Endothelial cell (in vitro differentiated cells): ENCODE results near the gene PAPOLB. TPM values are rescaled to one million over a fixed set of nuclear protein-coding genes. Genes with fewer than 3 reads are reported as not detected.

Source experiments
- DNase-seq: peaks from one replicate; pipeline ENCODE4 v3.0.0; 2021; ENCODE audit warnings: low spot score
- H3K27ac Mint-ChIP-seq: one replicate; pipeline ENCODE4 v1.8.0; 2021; ENCODE audit warnings: mixed read lengths, inconsistent platforms; ENCODE audit not compliant: unreplicated experiment
- H3K27me3 Mint-ChIP-seq: one replicate; pipeline ENCODE4 v1.8.0; 2021; ENCODE audit warnings: mild to moderate bottlenecking, moderate library complexity, mixed read lengths, inconsistent platforms; ENCODE audit not compliant: unreplicated experiment
- H3K36me3 Mint-ChIP-seq: one replicate; pipeline ENCODE4 v1.8.0; 2021; ENCODE audit warnings: mild to moderate bottlenecking, low read depth, mixed read lengths, inconsistent platforms; ENCODE audit not compliant: unreplicated experiment
- H3K4me1 Mint-ChIP-seq: one replicate; pipeline ENCODE4 v1.8.0; 2021; ENCODE audit warnings: mild to moderate bottlenecking, mixed read lengths, inconsistent platforms; ENCODE audit not compliant: unreplicated experiment
- H3K4me3 Mint-ChIP-seq: one replicate; pipeline ENCODE4 v1.8.0; 2021; ENCODE audit warnings: mild to moderate bottlenecking, mixed read lengths, inconsistent platforms; ENCODE audit not compliant: unreplicated experiment
- H3K9me3 Mint-ChIP-seq: one replicate; pipeline ENCODE4 v1.8.0; 2021; ENCODE audit warnings: mixed read lengths, inconsistent platforms; ENCODE audit not compliant: unreplicated experiment
- total RNA-seq: library from RNA; stranded (reverse); fragmentation: NEBNext Ultra II Directional; extraction: Animal tissue kit (Norgen Biotek cat#: 25700); gene quantifications from one replicate; pipeline ENCODE4 v1.2.1, GENCODE V29; 2021; ENCODE audit not compliant: unreplicated experiment
- TF ChIP-seq, protein P1 (sequence below): fragments of 200-600 bp; sonication (generic); IDR thresholded peaks from one replicate; pipeline ENCODE4 v1.5.0; 2021; ENCODE audit warnings: antibody characterized with exemption; ENCODE audit not compliant: unreplicated experiment

PAPOLB gene
- total RNA-seq, 1 donor from 2014 or later = 0.10 TPM

DNA sequence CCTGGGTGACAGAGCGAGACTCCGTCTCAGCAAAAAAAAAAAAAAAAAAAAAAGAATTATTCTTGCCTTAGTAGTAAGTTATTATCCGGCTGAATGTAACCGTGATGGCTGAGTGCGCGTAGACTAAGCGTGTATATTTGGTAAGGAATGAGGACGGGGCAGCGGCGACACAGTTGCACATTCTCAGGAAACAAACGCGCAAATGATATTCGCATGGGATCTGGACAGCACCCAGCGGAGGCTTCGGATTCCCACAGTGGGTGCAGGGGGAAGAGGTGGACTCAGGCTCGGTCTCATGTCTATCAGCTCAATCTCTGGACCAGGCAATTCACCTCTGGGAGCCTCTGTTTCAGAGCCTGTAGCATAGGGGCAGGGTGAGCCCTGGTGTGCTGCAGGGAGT is 29.1 kb downstream of the PAPOLB start:
- Mint-ChIP-seq H3K27me3 (peaks cover 9% of the 10 kb centered on the region), H3K9me3 (no peaks in the 10 kb centered on the region), H3K27ac (no peak overlapping the region), H3K4me3 (no peak overlapping the region), H3K36me3 (peaks cover 5% of the 10 kb centered on the region), H3K4me1 (no peaks in the 10 kb centered on the region)
- no peak for DNase-seq
- TF ChIP-seq, protein P1, sequence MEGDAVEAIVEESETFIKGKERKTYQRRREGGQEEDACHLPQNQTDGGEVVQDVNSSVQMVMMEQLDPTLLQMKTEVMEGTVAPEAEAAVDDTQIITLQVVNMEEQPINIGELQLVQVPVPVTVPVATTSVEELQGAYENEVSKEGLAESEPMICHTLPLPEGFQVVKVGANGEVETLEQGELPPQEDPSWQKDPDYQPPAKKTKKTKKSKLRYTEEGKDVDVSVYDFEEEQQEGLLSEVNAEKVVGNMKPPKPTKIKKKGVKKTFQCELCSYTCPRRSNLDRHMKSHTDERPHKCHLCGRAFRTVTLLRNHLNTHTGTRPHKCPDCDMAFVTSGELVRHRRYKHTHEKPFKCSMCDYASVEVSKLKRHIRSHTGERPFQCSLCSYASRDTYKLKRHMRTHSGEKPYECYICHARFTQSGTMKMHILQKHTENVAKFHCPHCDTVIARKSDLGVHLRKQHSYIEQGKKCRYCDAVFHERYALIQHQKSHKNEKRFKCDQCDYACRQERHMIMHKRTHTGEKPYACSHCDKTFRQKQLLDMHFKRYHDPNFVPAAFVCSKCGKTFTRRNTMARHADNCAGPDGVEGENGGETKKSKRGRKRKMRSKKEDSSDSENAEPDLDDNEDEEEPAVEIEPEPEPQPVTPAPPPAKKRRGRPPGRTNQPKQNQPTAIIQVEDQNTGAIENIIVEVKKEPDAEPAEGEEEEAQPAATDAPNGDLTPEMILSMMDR = no peak

- Mint-ChIP-seq H3K27ac (no peak overlapping the region), H3K36me3 (no peaks in the 10 kb centered on the region), H3K4me3 (no peak overlapping the region), H3K27me3 (peaks cover 5% of the 10 kb centered on the region), H3K9me3 (no peaks in the 10 kb centered on the region), H3K4me1 (no peaks in the 10 kb centered on the region)
- TF ChIP-seq, protein P1 = no peak
- DNase-seq = no peak
Measured at GRCh38 chr7:4831723-4832495, 29.9 kb downstream of the PAPOLB start.

DNA sequence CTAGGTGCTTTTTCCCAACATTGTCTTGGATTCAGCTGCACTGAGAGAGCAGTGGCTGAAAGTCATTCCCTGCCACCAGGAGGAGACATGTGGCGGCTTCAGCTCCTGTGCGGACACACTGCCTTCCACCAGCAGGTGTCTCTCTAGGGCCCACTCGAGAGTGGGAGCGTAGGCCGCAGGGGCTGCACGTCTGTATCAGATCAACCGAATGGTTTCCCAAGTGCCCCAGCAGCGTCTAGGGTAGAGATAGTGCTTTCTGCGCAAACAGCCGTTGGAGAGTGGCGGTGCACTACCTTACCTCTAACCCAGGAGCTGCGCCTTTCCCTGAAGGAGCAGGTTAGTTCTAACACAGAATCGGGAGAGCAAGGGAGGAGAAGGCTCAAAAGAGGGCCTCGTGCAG is 31.7 kb downstream of the PAPOLB start:
- H3K4me3 Mint-ChIP-seq = no peak overlapping the region
- H3K4me1 Mint-ChIP-seq = no peaks in the 10 kb centered on the region
- no peaks in the 10 kb centered on the region for H3K36me3 Mint-ChIP-seq
- H3K27ac Mint-ChIP-seq = no peak overlapping the region
- no peaks in the 10 kb centered on the region for H3K9me3 Mint-ChIP-seq
- TF ChIP-seq, protein P1 = peak; percentile 61
- DNase-seq = peak; percentile 89
- H3K27me3 Mint-ChIP-seq = peaks cover 5% of the 10 kb centered on the region

GRCh38 chr7:4828720-4829383 is 33.0 kb downstream of the PAPOLB start:
- TF ChIP-seq, protein P1 = no peak
- no peak for DNase-seq
- H3K4me1 Mint-ChIP-seq = no peaks in the 10 kb centered on the region
- H3K27me3 Mint-ChIP-seq = peaks cover 5% of the 10 kb centered on the region
- no peak overlapping the region for H3K4me3 Mint-ChIP-seq
- no peaks in the 10 kb centered on the region for H3K9me3 Mint-ChIP-seq
- no peaks in the 10 kb centered on the region for H3K36me3 Mint-ChIP-seq
- H3K27ac Mint-ChIP-seq = no peak overlapping the region

- DNase-seq = no peak
- Mint-ChIP-seq H3K9me3 (no peaks in the 10 kb centered on the region), H3K27me3 (peaks cover 6% of the 10 kb centered on the region), H3K27ac (no peak overlapping the region), H3K4me1 (peaks cover 3% of the 10 kb centered on the region), H3K4me3 (no peak overlapping the region), H3K36me3 (no peaks in the 10 kb centered on the region)
- TF ChIP-seq, protein P1 = no peak
Measured at GRCh38 chr7:4825081-4825480, 36.7 kb downstream of the PAPOLB start.
